ENCODE results near the gene GALNT2.

The GALNT2 gene

DNA sequence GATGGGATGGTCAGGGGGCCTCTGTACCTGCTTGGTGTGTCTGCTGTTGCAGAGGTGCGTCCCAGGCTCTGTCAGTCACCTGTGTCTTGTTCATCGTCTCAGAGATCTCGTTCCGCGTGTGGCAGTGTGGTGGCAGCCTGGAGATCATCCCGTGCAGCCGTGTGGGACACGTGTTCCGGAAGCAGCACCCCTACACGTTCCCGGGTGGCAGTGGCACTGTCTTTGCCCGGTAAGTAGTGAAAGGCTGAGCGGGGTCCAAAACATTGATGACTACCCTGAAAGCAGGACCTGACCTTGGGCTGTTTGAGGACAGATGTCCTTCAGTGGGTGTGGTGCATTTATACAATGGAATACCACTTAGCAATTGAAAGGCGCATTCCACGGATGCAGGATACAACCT lies 188.1 kb downstream of the GALNT2 start:
- no peak for DNase-seq (ENCODE audit: low read depth, low spot score)

DNA sequence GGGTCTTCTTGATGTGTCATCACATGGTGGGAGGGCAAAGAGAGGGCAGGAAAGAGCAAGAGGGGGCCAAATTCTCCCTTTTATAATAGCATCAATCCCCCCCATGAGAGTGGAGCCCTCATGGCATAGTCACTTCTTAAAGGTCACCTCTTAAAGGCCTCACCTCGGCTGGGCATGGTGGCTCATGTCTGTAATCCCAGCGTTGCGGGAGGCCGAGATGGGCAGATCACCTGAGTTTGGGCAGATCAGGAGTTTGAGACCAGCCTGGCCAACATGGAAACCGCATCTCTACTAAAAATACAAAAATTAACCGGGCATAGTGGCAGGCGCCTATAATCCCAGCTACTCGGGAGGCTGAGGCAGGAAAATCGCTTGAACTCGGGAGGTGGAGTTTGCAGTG lies 189.0 kb downstream of the GALNT2 start:
- no peak for DNase-seq (ENCODE audit: low read depth, low spot score)

DNA sequence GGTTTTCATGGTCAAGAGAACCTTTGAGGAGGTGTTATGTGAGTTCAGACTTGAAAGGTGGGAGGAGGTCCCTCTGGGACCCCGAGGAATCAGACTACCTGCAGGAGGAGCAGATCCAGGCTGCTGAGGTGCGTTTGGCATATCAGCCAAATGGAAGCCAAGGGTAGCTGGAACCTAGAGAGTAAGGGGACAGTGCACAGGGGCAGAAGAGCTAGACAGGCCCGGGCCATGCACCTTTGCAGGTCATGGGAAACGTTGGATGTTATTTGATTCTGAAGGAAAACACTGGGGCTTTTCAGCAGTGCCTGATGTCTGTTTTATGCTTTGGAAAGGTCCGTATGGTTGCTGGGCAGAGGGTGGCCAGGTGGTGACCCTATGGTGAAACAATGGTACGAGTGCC lies 189.9 kb downstream of the GALNT2 start:
- DNase-seq (ENCODE audit: low read depth, low spot score) = no peak

DNA sequence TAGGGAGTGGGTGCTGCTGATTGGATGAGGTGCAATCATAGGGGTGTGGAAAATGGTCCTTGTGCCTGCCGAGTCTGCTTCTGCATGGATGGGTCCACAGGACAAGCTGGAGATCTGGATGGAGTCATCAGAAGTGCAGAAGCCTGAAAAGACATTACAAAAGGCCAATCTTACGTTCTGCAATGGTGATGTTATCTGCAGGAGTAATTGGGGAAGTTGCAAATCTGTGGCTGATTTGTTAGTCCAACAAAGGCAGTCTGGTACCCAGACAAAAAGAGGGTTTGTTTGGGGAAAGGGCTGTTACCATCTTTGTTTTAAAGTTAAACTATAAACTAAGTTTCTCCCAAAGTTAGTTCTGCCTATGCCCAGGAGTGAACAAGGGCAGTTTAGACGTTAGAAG lies 192.6 kb downstream of the GALNT2 start:
- DNase-seq (ENCODE audit: low read depth, low spot score) = no peak

- no peak for DNase-seq (ENCODE audit: low read depth, low spot score)
Observed at GRCh38 chr1:230260831-230261230, 193.8 kb downstream of the GALNT2 start.

GRCh38 chr1:230261928-230262650 lies 195.1 kb downstream of the GALNT2 start:
- DNase-seq (ENCODE audit: low read depth, low spot score) = no peak

- DNase-seq (ENCODE audit: low read depth, low spot score) = no peak
Observed at GRCh38 chr1:230262867-230263567, 196.0 kb downstream of the GALNT2 start.

DNA sequence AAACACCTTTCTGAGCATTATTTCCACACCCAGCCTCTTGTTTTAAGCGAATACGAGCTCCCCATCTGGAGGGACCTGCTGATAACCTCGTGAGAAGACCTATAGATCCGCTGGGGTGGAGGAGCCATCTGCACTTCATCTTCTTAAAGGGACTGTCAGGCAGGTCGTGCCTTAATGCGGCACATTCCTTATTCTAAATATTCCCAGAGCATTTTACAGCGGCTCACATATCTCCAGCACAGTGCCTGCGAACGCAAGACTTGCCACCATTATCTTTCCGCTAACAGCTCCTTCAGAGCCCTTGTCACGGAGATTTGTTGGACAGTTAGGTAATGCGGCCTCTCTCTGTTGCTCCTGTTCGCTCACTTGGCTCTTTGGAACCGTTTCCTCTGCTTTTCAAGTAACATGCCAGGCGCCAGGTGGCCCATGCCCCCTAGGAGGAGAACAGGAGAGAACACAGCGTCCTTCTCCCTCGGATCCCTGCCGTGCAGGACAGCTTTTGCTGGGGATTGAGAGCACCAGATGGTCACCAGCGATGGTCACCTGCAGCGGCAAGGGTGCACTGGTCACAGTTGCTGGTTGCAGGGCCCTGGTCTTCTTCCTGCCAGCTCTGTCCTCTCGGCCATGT lies 196.6 kb downstream of the GALNT2 start:
- DNase-seq (ENCODE audit: low read depth, low spot score) = no peak

- no peak for DNase-seq (ENCODE audit: low read depth, low spot score)
Observed at GRCh38 chr1:230264342-230264741, 197.3 kb downstream of the GALNT2 start.

GRCh38 chr1:230265200-230266115 lies 198.4 kb downstream of the GALNT2 start:
- no peak for DNase-seq (ENCODE audit: low read depth, low spot score)

DNA sequence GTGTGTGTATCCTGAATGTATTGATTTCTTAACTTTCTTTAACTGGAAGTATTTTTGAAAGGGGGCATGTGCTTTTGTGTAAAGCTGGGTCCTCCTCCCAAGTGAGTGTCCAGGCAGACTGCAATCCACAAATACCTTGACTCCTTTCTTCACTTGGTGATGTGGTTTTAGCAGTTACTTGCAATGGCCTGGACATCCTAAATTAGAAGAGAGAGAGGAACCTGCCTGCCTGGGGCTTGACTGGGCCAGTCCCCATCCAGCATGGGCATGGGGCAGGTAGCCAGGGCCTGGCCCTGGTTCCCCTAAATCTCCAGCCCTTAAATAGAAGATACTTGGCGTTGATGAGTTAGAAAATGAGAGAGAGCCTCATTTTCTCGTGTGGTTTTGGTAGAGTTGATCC lies 199.4 kb downstream of the GALNT2 start:
- no peak for DNase-seq (ENCODE audit: low read depth, low spot score)

DNA sequence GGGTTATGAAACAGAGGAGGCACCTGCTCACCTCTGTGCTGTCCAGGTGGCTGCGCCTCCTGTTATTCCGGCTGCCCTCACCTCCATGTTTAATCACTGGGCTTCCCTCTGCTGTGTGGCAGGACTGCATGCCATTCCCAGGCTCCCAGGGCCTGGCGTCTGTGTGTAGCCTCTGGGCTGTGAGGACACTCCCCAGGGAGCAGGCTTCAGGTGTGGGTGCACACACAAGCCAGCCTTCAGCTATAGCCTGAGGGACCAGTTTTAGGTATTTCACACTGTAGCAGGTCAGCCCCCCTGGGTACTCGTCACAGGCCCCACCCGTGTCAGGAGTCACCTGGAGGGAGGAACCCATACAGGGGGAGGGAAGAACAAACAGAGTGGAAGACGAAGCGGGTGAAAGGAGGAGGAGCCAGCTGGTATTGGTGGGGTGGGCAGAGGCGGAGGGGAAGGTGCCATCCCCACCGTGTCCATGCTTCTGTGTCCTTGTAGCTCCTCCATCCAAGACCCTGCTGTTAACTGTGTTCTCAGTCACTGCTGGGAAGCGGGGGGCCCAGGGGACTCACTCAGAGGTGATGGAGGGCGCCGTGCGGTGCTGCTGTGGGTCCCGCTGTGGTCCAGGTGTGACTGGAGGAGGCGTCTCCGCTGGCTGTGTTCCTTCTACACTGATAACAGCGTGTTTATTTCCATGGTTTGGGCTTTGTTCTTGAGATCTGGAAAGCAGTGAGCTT lies 200.5 kb downstream of the GALNT2 start:
- no peak for DNase-seq (ENCODE audit: low read depth, low spot score)

GRCh38 chr1:230268371-230269170 lies 201.5 kb downstream of the GALNT2 start:
- no peak for DNase-seq (ENCODE audit: low read depth, low spot score)

GRCh38 chr1:230270185-230270558 lies 203.1 kb downstream of the GALNT2 start:
- no peak for DNase-seq (ENCODE audit: low read depth, low spot score)

DNA sequence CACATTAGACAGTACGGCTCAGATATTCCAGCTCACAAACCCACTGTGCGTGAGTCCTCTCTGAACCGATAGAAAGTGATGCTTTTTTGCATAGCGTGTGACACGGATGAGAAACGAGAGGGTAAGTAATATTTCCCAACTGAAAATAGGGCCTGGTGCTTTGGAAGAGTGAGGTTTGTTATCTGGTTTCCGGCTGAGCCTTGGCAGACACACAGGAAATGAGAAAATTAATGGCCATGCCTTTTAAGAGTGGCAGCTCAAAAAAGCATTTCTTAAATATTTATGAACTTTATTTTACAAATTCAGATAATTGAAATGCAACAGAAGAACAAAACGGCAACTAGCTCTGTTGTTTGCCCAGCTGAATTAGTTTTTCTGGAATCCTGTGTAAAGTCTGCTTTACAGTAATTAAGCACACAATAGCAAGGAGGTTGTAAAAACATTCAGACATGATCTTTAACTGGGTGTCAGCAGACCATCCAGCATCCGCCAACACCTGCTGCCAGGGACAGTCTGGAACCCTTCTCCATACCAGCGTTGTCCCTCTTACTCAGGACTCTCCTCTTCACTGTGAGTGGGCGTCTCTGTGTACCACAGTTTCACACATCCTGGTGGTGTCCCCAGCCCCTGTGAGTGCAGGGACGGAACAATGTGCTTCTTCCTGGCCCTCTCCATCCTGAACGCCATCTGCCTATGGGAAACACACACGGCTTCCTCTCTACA lies 203.7 kb downstream of the GALNT2 start:
- DNase-seq (ENCODE audit: low read depth, low spot score) = no peak

- DNase-seq (ENCODE audit: low read depth, low spot score) = no peak
Observed at GRCh38 chr1:230271300-230272035, 204.4 kb downstream of the GALNT2 start.

- DNase-seq (ENCODE audit: low read depth, low spot score) = no peak
Observed at GRCh38 chr1:230272557-230272956, 205.5 kb downstream of the GALNT2 start.

DNA sequence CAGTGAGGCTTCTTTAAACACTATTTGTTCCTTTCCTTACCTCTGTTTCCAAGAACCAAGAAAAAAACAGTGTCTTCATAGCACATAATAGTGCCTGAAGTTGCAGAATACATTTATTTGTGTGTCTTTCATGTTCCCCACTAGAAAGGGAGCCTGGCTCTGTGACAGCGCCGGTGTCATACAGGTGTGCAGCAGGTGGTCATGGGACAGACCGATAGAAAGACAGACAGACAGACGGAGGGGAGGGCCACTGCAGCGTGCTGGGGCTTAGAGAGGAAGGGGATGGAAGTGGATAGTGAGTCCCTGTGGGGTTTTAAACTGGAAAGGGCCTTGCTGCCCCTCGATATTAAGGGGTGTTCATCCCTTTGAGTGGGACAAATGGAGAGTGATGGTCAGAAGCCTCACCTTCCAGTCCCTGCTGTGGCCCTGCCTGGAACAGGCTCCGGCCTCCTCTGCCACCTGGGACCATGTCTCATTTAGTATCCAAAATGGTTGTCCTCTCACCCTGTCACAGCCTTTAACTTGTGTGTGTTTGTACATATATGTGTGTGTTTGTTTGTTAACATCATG lies 206.2 kb downstream of the GALNT2 start:
- no peak for DNase-seq (ENCODE audit: low read depth, low spot score)

- DNase-seq (ENCODE audit: low read depth, low spot score) = no peak
Observed at GRCh38 chr1:230274254-230274653, 207.2 kb downstream of the GALNT2 start.
